B cell (primary cell): ENCODE results near the gene MAML3.

Experiments used
- EZH2 ChIP-seq: IDR thresholded peaks from 2 replicates; pipeline ENCODE4 v1.6.1; 2012; ENCODE audit warnings: borderline replicate concordance, low read depth, mild to moderate bottlenecking, moderate library complexity, low read length; ENCODE audit not compliant: insufficient read depth, poor library complexity, severe bottlenecking
- TF ChIP-seq, protein P1 (sequence below): fragments of 200-600 bp; IDR thresholded peaks from one replicate; pipeline ENCODE4 v1.8.0; 2022; ENCODE audit warnings: antibody characterized with exemption, mild to moderate bottlenecking

GRCh38 chr4:139922406-139923024 is 231.5 kb downstream of the MAML3 start:
- TF ChIP-seq, protein P1, sequence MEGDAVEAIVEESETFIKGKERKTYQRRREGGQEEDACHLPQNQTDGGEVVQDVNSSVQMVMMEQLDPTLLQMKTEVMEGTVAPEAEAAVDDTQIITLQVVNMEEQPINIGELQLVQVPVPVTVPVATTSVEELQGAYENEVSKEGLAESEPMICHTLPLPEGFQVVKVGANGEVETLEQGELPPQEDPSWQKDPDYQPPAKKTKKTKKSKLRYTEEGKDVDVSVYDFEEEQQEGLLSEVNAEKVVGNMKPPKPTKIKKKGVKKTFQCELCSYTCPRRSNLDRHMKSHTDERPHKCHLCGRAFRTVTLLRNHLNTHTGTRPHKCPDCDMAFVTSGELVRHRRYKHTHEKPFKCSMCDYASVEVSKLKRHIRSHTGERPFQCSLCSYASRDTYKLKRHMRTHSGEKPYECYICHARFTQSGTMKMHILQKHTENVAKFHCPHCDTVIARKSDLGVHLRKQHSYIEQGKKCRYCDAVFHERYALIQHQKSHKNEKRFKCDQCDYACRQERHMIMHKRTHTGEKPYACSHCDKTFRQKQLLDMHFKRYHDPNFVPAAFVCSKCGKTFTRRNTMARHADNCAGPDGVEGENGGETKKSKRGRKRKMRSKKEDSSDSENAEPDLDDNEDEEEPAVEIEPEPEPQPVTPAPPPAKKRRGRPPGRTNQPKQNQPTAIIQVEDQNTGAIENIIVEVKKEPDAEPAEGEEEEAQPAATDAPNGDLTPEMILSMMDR = no peak
- no peak for TF ChIP-seq EZH2
